Stimulated activated CD4-positive, alpha-beta T cell treated with anti-CD3 and anti-CD28 coated beads, TNF-alpha, amount 100 ng/mL, for 4 hours (primary cell): ENCODE measurements around the gene ENPP1.

Experiments used
- DNase-seq, 3 experiments: peaks; one replicate each; pipeline ENCODE4 v3.0.0-alpha.2; 2020; ENCODE audit warnings: low read depth in 3 of 3

ENPP1 gene

DNA sequence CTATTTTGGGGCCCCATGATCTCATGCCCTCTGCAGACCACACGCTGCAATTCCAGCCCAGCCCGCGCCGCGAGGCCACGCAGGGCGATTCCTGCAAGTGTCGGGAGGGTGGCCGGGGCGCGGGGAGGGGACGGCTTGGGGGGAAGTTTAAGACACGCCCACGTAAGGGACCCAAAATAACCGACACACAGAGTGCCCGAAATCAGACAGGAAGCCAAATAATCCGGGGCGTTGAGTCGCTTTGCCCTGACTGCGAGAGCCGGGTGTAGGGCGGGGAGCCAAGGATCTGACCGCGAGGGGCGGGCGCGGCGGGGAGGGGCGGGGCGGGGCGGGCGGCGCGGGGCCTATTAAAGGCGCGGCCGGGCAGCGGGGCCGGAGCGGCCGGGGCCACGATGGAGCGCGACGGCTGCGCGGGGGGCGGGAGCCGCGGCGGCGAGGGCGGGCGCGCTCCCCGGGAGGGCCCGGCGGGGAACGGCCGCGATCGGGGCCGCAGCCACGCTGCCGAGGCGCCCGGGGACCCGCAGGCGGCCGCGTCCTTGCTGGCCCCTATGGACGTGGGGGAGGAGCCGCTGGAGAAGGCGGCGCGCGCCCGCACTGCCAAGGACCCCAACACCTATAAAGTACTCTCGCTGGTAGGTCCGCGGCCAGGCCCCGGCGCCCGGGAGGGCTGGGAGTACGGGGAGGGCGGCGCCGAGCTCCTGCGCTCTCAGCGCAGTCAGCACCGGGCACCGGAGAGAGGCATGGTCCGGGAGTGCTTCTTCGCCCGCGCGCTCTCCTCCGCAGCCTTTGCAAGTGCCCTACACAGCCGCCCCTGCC lies at the start of gene ENPP1:
ENPP1 (plus strand) TSS at position 377 of the 816 bp plus-strand sequence; CDS start at position 393, 16 bp downstream.
- DNase-seq, result peak in 2 of 3 experiments; percentile 4 to 22

DNA sequence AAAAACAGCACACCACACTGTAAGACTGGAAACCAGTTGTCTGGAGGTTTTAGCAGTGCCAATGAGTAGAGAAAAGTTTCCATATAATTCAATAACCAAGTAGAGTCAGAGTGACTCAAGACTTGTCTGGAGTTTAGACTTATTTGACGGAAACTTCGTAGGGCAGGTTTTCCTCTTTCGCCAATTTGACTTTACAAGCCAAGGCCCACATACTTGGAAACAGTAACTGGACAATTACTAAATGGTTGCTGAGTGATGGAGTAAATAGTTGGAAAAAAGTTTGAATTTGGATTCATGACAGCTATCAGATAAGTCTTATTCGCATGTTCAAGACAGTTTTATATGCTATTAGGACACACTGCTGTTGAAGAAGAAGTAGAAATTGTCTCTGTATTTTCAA lies 48.9 kb upstream of the ENPP1 start:
- DNase-seq, result no peak

DNA sequence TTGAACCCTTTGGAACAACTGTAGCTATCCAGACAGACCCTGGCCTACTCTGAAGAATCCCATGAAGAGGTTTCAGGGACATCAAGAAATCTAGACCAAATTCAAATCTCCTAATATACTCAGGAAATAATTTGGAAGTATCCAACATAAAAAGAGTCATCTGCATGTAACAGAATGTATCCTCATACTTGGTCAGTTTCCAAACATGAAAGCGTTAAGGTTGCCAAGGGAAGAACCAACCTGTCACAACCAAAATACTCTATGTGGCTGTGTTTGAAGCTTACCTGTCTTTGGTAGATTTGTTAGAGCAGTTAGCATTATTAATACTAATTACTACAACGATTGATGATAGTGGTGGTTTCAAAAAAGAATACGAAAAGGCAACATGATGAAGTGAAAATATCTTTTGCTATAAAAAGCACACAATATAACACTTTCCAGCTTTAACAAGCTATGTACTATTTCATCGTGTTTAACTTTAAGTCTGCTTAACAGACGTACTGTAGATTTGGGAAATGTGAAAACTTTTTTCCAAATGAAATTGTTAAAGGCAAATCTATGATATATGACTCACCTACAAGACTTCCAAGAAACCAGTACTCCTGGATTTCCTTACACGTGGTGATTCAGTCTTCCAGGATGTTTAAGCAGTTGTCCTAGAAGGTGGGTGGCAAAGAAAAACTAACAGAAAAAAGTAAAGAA lies 46.6 kb upstream of the ENPP1 start:
- no peak for DNase-seq

DNA sequence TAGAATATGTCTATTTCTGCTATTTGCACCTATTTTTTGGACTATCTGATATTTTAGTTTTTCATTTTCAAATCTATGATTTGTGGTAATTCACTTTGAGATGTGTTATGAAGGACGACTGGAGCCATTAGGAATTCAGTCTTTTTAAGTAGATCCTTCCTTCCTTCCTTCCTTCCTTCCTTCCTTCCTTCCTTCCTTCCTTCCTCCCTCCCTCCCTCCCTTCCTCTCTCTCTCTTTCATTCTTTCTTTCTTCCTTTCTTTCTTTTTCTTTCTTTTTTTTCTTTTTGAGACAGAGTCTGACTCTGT lies 46.1 kb upstream of the ENPP1 start:
- DNase-seq, result no peak

DNA sequence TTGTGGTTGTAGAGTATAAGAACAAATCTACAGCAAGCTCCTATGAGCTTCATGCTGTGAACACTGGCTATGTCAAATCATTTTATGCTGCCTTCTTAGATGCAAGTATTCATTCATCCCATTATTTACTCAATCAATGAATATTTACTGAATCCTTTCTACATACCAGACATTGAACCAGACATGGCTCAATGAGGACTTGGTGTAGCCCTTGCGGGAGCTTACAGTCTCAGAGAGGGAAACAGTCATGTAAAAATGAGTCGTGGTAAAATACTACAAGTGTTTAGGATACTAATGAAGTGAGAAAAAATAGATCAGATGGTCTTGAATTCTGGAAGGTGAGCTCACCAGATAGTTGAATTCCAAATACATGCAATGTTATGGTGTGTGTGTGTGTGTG lies 44.8 kb upstream of the ENPP1 start:
- DNase-seq, result no peak

DNA sequence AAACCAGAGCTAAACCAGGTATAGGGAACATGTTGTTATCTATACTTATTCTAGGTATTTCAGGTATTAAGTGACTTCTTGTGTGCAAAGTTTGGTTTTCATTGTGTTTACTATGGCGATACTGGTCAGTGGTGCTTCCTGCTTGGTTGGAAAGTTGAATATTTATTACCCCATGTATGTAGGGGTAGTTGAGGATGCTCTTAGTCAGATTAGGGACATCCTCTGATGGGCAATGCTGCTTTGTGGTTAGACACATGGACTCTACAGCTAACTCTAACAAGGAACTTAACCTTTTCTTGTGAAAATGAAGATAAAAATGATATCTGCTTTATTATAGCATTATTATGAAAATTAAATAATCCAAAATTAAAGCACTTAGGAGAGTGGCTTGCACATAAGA lies 44.1 kb upstream of the ENPP1 start:
- no peak for DNase-seq

DNA sequence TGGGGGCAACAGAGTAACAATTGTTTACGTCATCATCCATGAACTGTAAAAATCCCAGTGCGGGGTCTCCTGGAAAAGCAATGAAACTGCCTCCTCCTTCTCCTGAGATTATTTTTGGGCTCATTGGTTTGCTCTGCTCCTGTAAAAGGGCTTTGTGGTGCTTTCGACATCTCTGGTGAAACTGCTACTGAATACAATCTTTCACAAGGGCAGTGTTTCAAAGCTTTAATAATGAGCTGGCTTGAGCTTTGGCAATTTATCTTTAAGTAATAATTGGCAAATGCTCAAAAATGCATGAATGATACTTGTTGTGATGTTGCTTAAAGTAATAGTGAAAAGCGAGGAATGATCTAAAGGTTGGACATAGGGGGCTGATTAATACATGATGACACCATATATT lies 43.5 kb upstream of the ENPP1 start:
- DNase-seq, result no peak

DNA sequence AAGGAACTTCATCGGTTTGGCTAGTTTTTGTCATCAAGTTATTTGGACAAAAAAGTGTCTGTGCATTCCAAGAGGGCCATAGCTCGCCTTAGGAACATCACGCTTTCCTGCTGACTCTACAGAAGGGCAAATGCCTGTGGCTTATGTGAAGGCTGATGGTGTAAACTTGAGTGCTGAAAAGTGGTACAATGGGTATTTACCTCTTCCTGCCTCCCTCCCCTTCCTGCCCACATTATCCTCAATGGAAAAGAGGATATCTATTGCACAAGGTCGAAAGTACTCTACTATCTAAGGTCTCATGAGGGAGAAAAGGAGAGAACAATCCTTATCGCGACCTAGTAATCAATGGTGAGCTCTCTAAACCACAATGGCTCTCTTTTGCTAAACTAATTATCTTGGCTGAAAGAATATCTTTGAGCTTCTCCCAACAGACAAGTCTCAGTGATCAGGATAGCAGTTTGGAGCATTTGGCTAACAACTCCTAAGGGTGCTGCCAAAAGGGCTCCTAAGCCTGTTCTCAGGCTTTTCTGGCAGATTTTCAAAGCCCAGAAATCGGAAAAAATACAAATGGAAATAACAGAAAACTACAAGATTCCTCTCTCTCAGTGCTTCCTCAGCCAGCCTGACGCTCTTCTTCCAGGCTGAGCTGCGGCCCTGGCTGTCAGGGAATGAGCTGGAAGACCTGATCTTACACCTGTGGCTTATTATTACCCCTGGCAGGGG lies 42.6 kb upstream of the ENPP1 start:
- DNase-seq, result no peak

DNA sequence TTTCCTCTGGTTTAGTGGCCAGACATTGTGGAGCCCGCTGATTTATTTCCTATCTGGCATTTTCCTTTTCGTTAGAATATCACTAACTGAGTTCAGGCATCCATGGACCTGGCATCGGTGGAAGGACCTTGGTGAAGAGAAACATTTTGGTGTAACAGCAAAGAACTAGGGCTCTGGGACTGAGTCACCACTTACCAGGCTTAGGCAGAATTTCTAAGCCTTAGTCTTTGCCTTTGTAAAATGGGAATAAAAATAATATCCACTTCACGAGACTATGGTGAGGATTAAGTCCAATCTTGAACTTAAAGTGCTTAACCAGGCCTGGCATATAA lies 42.0 kb upstream of the ENPP1 start:
- no peak for DNase-seq

DNA sequence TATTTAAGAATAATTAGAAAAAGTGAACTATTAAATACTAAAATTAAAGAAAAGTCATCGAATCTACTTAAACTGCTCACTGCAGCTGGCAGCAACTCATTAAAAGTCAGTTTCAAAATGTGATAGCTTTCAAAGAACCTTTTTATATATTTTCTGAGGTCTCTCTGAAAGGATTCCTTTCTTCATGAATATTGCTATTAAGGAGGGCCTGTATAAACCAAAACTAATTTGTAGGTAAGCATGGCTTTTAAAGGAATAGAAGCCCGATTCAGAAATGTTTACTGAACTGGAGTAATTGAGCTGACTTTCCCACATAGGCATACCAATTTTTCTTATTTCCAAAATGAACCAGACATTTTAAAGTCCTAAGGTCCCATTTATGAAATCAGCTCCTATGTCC lies 41.2 kb upstream of the ENPP1 start:
- no peak for DNase-seq

DNA sequence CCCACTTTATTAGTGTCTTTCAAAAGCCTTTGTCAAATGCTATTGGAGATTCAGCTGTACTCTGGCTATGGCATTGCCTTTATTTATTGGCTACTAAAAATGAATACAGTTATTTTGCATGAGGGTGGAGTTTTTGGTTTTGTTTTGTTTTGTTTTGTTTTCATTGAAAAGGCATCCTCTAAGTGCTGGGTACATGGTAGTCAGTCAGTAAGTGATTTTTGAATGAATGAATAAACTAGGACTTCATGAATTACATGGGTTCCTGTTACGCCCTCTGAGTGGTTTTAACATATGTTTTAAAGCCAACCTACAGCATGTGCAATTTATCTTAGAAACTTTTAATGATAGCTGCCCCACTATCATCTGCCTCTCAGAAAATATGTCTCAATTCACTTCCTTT lies 38.9 kb upstream of the ENPP1 start:
- DNase-seq, result no peak

DNA sequence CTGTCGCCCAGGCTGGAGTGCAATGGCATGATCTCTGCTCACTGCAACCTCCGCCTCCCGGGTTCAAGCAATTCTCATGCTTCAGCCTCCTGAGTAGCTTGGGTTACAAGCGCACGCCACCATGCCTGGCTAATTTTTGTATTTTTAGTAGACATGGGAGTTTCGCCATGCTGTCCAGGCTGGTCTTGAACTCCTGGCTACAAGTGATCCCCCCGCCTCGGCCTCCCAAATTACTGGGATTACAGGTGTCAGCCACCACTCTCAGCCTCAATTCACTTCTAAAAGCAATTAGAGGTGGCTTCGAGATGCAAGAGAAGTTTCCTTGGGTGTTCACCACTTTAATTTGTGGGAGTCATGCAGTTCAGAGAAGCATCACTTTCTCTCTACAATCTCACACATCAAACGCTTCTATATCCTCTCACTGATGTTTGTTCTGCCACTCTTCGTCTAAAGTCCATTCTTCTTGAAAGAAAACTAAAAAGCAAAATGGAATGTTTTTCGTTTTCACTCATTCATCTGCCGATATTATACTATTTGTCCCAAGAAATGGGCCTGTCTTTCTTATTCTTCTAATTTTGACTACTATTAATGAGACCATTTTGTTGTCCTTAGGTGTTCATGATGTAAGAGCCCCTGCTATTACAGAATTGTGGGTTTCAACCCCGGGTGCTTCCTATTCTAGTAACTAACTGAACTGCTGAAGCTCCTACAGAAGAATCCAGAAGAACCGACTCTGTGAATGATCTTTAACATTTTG lies 38.3 kb upstream of the ENPP1 start:
- no peak for DNase-seq

DNA sequence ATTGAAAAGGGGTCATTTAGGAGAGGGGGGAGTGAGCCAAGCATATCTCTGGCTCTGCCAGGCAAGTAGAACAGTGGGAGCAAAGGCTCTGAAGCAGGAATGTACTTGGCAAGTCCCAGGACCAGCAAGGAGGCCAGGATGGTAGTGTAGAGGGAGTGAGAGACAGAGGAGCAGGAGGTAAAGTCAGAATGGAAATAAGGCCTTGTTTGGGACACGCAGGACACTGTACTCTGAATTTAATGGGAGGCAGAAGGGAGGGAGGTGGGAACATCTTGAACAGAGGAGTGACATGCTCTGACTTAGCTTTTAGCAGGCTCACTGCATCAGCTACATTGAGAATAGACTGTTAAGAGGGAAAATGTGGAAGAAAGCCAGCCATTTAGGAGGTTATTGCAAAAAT lies 37.0 kb upstream of the ENPP1 start:
- no peak for DNase-seq

DNA sequence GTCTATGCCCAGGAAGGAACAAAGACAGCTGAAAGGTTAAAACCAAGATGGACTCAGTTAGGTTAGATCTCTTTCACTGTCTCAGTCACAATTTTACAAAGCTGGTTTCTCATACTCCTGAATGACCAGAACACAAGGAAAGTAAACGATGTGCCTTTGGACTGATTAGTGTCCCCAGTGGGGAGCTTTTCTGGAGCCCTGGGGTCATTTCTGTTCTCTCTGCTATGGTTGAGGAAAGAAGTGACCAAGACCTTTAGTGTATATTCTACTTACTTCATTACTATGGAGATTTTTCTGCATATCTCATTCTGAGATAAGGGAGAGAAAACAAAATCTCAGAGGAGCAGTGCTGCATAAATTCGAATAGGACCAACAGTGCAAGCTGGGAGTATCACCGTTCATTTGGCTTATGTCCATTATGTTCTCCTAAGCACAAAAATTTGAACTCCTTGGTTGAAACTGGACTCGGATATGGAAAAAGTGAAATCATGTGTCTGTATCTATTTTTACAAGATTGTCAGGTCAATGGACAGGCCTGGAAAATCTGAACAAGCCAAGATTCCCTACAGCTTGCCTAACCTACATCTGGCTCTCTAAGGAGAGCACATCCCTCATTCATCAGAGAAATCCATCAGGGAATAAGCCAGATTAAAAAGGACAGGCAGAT lies 34.4 kb upstream of the ENPP1 start:
- DNase-seq, result no peak

DNA sequence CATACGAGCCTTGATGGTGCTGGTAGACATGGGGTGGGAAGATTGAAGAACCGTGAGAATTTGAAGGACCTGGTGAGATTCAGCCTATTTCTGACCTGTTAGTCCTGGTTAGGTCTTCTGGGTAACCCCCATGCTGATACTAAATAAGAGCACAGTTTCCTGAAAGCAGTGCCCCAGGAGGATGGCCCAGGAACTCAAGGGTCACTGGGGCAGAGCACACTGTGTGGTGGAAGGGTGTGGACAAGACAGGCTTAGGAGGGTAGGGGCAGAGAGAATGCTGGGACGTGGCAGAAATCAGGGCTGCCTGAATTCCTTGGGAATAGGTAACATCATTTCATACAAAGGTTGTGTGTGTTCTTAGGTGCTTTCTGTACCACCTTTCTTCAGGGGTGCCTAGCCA lies 31.9 kb upstream of the ENPP1 start:
- DNase-seq, result no peak

DNA sequence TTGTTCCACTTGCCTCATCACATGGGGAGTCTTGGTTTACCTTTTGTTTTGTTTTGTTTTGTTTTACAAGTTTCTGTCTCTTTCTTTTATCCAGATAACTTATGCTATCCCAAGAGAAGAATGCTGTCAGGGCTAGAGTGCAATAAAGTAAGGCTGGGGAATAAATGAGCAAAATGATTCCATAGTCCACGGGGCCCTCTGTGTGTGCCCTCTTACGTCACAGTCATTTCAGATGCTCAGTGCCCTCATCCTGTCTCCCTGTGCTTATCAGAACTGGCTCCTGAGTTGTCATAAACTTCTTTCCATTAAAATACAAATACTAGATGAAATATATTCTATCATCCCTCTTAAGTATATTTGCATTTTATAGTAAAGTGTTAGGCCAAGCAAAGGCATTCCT lies 30.8 kb upstream of the ENPP1 start:
- DNase-seq, result no peak

DNA sequence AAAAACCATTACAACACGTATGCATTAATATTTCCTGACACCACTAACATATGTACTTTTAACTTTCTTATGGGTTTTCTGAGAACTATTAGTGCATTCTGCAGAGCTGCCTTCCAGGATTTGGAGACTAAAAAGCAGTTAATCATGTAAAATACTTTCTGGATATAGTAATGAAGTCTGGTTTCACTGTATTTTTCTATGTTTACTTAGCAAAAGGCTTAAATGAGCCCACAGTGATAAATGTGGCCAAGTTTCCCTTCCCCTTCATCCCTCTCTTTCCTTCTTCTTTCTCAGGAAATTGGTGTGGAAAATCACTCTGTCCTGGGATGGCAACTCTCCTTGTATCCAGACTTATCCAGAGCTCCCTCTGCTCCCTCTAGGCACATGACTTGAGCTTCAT lies 29.7 kb upstream of the ENPP1 start:
- DNase-seq, result no peak

DNA sequence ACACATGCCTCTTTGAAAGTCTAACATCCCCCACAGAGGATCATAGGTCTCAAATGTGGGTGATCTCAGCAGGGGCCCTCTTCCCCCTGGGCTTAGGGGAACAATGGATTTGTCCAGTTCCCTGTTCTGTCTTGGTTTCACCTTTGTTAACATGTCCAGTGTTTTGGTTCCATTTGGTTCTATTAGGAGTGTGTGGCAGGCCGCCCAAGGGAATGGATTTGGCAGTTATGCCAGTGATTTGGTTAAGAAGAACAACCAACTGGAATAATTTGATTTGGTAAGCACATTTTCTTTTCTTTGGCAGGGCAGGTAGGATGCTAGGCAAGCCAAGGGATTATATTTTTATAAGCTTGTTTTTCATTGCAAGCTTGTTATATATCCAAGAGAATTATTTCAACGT lies 28.5 kb upstream of the ENPP1 start:
- no peak for DNase-seq

DNA sequence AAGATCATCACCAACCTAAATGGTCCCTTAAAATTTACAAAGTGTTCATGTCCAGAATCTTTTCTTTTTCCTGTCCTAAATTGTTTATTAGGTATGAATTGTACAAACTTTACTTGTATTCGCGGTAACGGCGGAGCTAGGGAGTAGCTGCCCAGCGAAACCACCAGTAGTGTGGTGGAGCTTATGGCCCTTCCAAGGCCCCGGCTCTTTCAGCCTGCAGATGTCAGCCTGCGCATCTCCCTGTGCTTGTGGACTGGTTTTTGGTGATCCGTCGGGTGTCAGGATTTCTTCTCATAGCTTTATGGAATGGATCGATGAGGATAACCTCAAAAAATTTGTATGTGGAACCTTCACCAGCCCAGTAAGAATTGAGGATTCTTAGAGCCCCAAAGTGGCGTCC lies 27.2 kb upstream of the ENPP1 start:
- DNase-seq, result no peak

DNA sequence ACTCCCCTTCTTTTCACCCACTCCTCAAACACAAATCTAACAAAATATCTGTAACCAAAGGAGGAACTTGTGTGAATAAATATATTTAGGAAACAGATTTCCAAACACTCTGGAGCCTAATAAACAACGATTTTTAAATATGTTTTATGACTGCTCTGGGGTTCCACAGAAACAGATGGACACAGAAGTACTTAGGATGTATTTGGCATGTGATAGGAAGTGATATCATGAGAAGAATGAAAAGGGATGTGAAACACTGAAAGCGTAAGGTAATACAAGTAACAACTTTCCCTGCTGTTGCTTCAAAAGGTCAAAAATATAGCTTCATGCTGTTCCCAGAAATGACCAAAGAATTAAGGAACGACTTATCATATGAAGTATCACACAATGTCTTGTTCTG lies 26.1 kb upstream of the ENPP1 start:
- no peak for DNase-seq

DNA sequence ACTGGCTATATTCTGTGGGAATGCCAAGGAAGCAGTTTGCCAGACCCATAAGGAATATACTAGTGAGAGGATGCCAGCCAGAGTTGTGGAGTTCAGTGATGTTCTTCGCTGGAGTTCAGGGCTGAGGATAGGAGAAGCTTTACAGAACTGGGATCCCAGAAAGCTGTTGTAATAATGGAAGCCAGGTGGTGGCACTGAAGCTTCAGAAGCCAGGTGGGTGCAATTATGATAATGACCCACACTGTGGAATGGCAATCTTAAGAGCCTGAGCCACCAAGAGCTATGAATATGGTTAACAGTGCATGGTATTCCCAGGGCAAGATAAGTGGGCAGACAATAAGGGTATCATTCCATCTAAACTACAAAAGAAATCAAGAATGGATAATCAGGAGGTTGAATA lies 25.1 kb upstream of the ENPP1 start:
- DNase-seq, result no peak

DNA sequence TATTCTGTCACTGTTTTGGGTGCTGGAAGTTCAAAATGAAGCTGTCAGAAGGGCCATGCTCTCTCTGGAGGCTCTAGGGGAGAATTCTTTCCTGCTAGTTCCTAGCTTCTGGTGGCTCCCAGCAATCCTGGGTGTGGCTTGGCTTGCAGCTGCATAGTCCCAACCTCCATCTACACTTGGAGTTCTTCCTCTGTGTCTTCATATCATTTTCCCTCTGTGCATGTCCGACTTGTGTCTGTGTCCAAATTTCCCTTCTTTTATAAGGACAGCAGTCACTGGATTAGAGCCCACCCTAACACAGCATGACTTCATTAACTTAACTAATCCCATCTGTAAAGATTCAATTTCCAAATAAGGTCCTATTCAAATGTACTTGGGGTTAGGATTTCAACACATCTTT lies 23.3 kb upstream of the ENPP1 start:
- DNase-seq, result no peak
